Choroid plexus epithelial cell (primary cell): Measurements from ENCODE around the gene NKAIN4.

ENCODE experiments used
- DNase-seq: peaks from one replicate; pipeline ENCODE4 v3.0.0-alpha.2; 2010; ENCODE audit warnings: low read depth
- H3K4me3 ChIP-seq: 2 replicates; pipeline ENCODE4 v1.5.1; 2011; ENCODE audit warnings: low read depth, mild to moderate bottlenecking, control low read depth, low read length, moderate library complexity
- CTCF ChIP-seq: conservative IDR thresholded peaks from 2 replicates; pipeline ENCODE4 v1.5.1; 2011; ENCODE audit warnings: low read depth, mild to moderate bottlenecking, control low read depth, inconsistent platforms, low read length, moderate library complexity

The NKAIN4 gene

GRCh38 chr20:63274381-63275228 lies 20.3 kb upstream of the NKAIN4 start:
- no peak for TF ChIP-seq CTCF
- peak overlapping the region; percentile 19 for H3K4me3 ChIP-seq
- DNase-seq, result peak; percentile 42

- H3K4me3 ChIP-seq, result peak overlapping the region; percentile 91
- peak; percentile 86 for DNase-seq
These were observed 19.5 kb upstream of the NKAIN4 start for GRCh38 chr20:63273635-63274380.

GRCh38 chr20:63273059-63273579 lies 18.9 kb upstream of the NKAIN4 start:
- no peak for TF ChIP-seq CTCF
- no peak for DNase-seq
- H3K4me3 ChIP-seq, result peak overlapping the region; percentile 91

More at GRCh38 chr20:63273635-63274380, 19.5 kb upstream of the NKAIN4 start:
- TF ChIP-seq CTCF, result no peak

GRCh38 chr20:63272105-63273058 lies 18.1 kb upstream of the NKAIN4 start, which contains the start of gene ARFGAP1:
Gene ARFGAP1 (plus strand): TSS chr20:63272813. CDS start chr20:63275581, 2,768 bp downstream.
- peak; percentile 89 for DNase-seq
- no peak for TF ChIP-seq CTCF
- H3K4me3 ChIP-seq, result peak within 1 kb of the TSS; percentile 91

- TF ChIP-seq CTCF, result no peak
- no peak for DNase-seq
- H3K4me3 ChIP-seq, result no peak overlapping the region
These were observed 16.5 kb upstream of the NKAIN4 start for GRCh38 chr20:63270606-63271325.

- no peak overlapping the region for H3K4me3 ChIP-seq
- no peak for DNase-seq
- TF ChIP-seq CTCF, result no peak
These were observed 15.5 kb upstream of the NKAIN4 start for GRCh38 chr20:63269724-63270123.
